ENCODE measurements around the gene CNIH3.

Gene CNIH3

GRCh38 chr1:224722838-224723237 is 106.7 kb downstream of the CNIH3 start:
- DNase-seq (ENCODE audit: low spot score): no peak

DNA sequence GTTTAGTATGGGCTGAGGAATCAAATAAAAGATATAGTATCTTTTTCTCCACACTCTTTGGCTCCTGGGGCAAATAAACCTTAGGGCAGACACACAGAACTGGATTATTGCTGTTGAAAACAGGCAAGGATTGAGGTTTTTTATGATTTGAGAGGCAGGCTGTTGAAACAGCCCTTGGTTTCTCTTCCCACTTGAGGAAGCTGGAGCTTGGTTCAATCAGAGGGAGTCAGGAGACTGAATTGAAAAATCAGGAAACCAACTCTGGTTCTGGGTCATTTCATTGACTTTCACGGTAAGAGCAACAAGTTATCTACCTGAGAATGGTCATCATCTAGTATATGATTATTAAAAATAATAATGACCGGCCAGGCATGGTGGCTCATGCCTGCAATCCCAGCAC is 108.4 kb downstream of the CNIH3 start:
- DNase-seq (ENCODE audit: low spot score): no peak

DNA sequence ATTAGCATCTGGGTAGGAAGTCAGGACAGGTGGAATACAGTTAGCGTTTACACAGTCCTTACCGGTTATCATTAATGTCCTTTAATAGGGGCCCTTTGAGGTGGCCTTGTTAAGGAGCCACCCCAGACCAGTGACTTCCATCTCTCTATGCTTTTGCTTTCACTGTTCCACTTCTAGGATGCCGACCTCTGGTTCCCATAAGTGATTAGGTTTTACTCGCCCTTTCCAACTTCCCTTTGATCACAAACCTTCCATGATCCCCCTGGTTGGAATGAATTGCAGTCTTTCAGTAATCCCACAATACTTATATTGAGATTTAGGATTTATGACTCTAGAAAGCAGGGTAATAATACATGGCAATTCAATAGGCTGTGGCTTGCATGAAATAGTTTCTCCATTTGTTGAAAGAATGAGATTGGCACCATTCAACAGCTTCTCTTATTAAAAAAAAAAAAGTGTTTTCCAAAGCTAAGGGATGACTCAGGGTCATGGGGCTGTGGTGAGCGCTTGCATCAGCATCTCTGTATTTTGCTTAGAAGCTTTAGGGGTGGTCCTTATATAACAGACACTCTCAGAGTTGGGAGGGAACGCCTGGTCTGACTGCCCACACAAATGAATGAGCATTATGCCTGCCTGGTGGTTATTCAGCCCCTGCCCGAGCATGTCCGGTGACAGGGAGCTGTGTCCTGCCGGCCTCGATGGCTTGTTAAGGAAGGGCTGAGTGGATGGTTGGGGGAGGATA is 110.5 kb downstream of the CNIH3 start:
- DNase-seq (ENCODE audit: low spot score): no peak

DNA sequence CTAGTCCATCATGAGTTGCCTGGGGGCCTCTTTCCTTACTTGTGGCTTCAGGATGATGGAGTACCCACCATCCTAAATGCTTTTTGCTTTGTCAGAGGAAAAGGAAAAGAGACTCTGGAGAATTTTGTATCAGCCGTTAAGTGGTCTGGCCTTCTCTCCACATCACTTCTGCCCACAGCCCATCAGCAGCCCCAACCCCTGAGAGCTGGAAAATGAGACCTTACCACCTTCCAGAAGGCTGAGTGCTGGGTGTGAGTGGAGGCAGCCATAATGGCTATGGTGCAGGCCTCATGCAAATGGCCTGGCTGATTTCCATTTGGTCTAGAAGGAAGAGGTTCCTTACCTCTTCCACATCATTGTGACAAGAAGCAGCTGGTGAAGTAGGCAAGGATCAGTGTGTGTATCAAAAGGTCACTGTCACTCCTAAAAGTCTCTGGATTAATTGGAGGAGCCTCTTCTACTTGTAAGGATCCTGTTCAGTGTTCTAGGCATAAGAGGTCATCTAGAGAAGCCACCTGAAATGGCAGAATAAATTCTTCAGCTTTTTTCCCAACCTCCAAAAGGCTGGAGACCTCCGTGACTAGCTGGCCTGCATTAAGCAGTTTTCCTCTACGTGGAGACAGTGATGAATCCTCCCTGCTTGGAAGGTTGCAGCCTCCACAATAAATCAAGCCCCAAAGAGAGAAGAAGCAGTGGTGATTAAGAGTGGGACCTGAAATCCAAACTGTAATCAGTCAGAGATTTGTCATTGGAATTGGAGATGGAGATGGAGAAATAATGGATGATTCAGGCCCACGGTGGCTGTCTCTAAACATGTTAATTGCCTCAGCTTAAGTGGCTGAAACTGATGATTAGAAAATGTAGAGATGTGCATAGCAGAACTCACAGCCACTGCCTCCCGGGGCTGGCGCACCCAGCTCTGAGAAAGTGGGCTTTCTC is 111.5 kb downstream of the CNIH3 start:
- DNase-seq (ENCODE audit: low spot score): no peak

GRCh38 chr1:224730540-224730939 is 114.4 kb downstream of the CNIH3 start:
- no peak for DNase-seq (ENCODE audit: low spot score)

GRCh38 chr1:224730965-224731364 is 114.8 kb downstream of the CNIH3 start:
- no peak for DNase-seq (ENCODE audit: low spot score)

- DNase-seq (ENCODE audit: low spot score): no peak
Observed at GRCh38 chr1:224731633-224732032, 115.5 kb downstream of the CNIH3 start.

GRCh38 chr1:224732377-224733026 is 116.4 kb downstream of the CNIH3 start:
- no peak for DNase-seq (ENCODE audit: low spot score)

DNA sequence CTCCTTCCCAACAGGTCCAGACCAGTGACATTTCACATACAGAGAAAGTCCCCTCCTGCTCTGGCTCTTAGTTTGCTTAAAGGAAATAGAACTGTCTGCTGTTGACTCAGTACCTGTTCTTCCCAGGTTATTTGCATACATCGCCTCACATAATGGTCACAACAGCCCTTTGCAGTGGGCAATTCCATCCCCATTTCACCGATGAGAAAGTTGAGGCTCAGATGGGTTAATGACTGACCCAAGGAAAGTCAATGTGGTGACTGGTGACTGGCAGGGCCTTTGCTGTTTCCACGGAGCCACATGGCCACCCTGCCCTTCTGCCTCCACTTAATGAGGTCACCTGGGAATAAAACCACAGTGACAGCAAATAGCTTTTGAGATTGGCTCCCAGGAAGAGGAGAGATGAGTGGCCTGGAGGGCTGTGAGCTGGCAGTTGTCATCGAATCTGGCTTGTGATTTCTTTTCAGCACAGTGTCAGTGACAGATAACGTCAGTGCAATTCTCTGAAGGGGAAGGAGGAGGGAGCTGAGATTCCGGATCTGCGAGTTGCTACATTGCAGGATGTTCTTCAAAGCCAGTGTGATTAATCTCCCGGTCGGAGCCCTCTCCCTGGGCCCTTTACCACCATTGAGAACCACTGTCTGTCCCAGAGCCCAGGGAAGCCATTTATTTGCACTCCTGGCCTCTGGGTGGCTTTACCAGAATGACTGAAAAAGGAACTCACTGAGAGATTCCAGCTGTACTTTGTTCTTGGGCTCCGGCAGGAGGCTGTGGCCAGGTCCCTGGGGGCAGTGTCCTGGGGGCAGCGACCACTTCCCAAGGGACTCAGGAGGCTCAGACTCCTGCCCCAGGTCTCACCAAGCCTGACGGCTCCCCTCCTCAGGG is 117.2 kb downstream of the CNIH3 start:
- DNase-seq (ENCODE audit: low spot score): no peak

- DNase-seq (ENCODE audit: low spot score): no peak
Observed at GRCh38 chr1:224734261-224734935, 118.3 kb downstream of the CNIH3 start.

DNA sequence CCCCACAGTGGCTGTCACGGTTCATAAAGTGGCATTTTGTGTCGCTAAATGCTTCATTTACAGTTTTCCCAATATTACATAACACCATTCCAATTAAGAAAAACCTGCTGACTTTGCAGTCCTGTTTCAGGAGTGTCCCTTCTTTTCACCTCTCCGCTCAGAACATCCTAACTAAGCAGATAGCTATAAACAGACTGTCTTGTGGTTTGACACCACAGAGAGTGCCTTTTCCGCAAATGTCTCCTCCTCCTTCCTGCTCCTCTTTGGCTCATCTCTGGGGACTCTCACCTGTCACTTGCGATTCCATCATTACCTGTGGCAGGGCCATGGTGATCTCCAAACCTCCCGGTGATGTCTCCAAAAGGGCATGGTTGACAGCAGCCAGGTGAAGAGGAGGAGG is 119.0 kb downstream of the CNIH3 start:
- DNase-seq (ENCODE audit: low spot score): no peak

GRCh38 chr1:224736619-224737352 is 120.7 kb downstream of the CNIH3 start:
- DNase-seq (ENCODE audit: low spot score): no peak

GRCh38 chr1:224737353-224737727 is 121.2 kb downstream of the CNIH3 start:
- DNase-seq (ENCODE audit: low spot score): no peak

- DNase-seq (ENCODE audit: low spot score): no peak
Observed at GRCh38 chr1:224739303-224739996, 123.3 kb downstream of the CNIH3 start.

GRCh38 chr1:224739997-224740684 is 124.0 kb downstream of the CNIH3 start:
- DNase-seq (ENCODE audit: low spot score): no peak

- no peak for DNase-seq (ENCODE audit: low spot score)
Observed at GRCh38 chr1:224740685-224741052, 124.6 kb downstream of the CNIH3 start.

- DNase-seq (ENCODE audit: low spot score): no peak
Observed at GRCh38 chr1:224742349-224742748, 126.2 kb downstream of the CNIH3 start.

DNA sequence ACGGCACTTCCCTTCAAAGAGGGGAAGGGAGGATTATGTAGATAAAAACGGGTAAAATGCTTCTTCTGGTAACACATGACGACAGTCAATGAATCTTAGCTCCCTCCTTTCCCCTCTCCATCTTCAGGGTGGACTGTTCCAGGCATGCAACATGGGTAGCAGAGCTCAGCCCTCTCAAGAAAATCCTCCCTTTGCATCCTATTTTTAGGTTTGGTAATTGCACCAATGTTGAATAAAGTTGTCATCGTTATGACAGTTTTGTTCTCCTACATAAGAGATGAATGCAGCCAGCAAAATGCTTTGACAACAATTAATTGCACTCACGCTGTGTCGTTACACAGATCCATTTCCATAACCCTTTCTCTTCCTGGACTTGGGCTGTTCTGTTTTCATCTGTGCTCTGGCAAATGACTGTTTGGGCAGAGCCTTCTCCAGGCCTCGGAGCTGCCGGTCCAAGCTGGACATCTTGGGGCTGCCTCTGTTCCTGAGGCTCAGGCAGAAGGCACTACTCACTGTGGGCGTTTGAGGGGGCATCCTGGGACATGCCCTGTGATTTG is 127.6 kb downstream of the CNIH3 start:
- no peak for DNase-seq (ENCODE audit: low spot score)

DNA sequence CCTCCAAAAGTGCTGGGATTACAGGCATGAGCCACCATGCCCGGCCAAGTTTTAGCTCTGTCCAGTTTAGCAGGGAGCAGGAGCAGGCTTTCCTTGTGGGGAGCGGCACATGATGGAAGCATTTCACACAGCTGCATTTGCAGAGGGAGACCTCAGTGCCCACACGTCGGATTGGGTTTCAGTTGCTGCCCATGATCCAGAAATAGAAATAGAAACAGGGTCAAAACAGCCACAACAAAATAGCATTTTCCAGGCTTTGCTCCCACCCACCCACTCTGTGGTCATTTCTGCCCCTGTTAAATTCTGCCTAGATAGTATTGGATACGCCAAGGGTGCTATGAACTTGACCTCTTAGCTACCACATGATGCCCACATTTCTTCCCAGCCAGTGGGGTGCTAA is 128.4 kb downstream of the CNIH3 start:
- no peak for DNase-seq (ENCODE audit: low spot score)
